ENCODE measurements around the gene ACSF2. TPM values are rescaled to one million over a fixed set of nuclear protein-coding genes. Genes with fewer than 3 reads are reported as not detected.

ACSF2 gene
- total and polyA plus RNA-seq, 2 of the 13 experiments (the other 11 are each of a cell fraction or from before 2014, with no cell fraction given): 87.3 to 109 TPM

DNA sequence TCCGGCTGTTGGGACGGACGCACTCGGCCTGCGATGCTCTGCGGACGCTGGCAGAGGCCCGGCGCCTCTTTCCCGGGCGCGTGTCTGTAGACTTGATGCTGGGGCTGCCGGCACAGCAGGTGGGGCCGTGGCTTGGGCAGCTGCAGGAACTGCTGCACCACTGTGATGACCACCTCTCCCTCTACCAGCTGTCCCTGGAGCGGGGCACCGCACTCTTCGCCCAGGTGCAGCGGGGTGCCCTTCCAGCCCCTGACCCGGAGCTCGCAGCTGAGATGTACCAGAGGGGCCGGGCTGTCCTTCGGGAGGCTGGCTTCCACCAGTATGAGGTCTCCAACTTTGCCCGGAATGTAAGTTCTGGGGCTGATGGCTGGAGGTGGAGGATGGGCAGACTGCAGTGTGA, 56.1 kb downstream of the ACSF2 start:
- whole genome bisulfite sequencing (ENCODE audit: low lambda C conversion rate): 86% methylated on average over 20 of the region's 23 CpGs
- peak; percentile 81; the same call in 1 of the 2 replicates for TF ChIP-seq ZNF572 (CRISPR knock-in tag; IDR thresholded peaks at IDR 0.05)
- TF ChIP-seq MTA3 (CRISPR knock-in tag; IDR thresholded peaks at IDR 0.05): 0 out of 2 replicates have a peak, but pooled peaks have one; percentile 9
- no peak for TF ChIP-seq FIP1L1 (IDR thresholded peaks at IDR 0.05; ENCODE audit: borderline replicate concordance, insufficient read depth, low read depth, low read length)
- 0 out of 2 replicates have a peak, but pooled peaks have one; percentile 0 for TF ChIP-seq MIXL1 (CRISPR knock-in tag; IDR thresholded peaks at IDR 0.05)
- TF ChIP-seq ZNF768 (CRISPR knock-in tag; IDR thresholded peaks at IDR 0.05): peak; percentile 27; the same call in 1 of the 2 replicates
- TF ChIP-seq, protein P1, sequence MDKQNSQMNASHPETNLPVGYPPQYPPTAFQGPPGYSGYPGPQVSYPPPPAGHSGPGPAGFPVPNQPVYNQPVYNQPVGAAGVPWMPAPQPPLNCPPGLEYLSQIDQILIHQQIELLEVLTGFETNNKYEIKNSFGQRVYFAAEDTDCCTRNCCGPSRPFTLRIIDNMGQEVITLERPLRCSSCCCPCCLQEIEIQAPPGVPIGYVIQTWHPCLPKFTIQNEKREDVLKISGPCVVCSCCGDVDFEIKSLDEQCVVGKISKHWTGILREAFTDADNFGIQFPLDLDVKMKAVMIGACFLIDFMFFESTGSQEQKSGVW (CRISPR knock-in tag; IDR thresholded peaks at IDR 0.05; ENCODE audit: borderline replicate concordance): no peak
- 0 out of 2 replicates have a peak, but pooled peaks have one; percentile 5 for TF ChIP-seq KDM3A (CRISPR knock-in tag; IDR thresholded peaks at IDR 0.05; ENCODE audit: low read depth)
- TF ChIP-seq TBX2 (CRISPR knock-in tag; IDR thresholded peaks at IDR 0.05; ENCODE audit: borderline replicate concordance): 0 out of 2 replicates have a peak, but pooled peaks have one; percentile 28
- TF ChIP-seq, protein P2, sequence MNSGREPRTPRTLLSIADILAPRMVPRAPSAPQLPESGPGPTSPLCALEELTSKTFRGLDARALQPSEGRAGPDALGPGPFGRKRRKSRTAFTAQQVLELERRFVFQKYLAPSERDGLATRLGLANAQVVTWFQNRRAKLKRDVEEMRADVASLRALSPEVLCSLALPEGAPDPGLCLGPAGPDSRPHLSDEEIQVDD (CRISPR knock-in tag; IDR thresholded peaks at IDR 0.05; ENCODE audit: borderline replicate concordance): peak; percentile 57; the same call in 1 of the 2 replicates
- TF ChIP-seq EEA1 (CRISPR knock-in tag; IDR thresholded peaks at IDR 0.05; ENCODE audit: borderline replicate concordance): 0 out of 2 replicates have a peak, but pooled peaks have one; percentile 36
- no peak for TF ChIP-seq ZNF616 (CRISPR knock-in tag; IDR thresholded peaks at IDR 0.05; ENCODE audit: low read depth)
- TF ChIP-seq AGO2 (optimal IDR thresholded peaks at IDR 0.05; ENCODE audit: low read depth, low read length): peak; percentile 45
- TF ChIP-seq PAX8 (CRISPR knock-in tag; IDR thresholded peaks at IDR 0.05; ENCODE audit: borderline replicate concordance): 0 out of 2 replicates have a peak, but pooled peaks have one; percentile 16
- TF ChIP-seq, protein P3, sequence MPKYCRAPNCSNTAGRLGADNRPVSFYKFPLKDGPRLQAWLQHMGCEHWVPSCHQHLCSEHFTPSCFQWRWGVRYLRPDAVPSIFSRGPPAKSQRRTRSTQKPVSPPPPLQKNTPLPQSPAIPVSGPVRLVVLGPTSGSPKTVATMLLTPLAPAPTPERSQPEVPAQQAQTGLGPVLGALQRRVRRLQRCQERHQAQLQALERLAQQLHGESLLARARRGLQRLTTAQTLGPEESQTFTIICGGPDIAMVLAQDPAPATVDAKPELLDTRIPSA (CRISPR knock-in tag; IDR thresholded peaks at IDR 0.05; ENCODE audit: borderline replicate concordance): peak; percentile 44; the same call in 1 of the 2 replicates
- no peak for TF ChIP-seq CCAR2 (optimal IDR thresholded peaks at IDR 0.05; ENCODE audit: low read depth, low read length)
- TF ChIP-seq ZNF552 (CRISPR knock-in tag; IDR thresholded peaks at IDR 0.05; ENCODE audit: borderline replicate concordance): peak; percentile 25; the same call in 1 of the 2 replicates
- 0 out of 2 replicates have a peak, but pooled peaks have one; percentile 7 for TF ChIP-seq RFXANK (CRISPR knock-in tag; IDR thresholded peaks at IDR 0.05)
- peak; percentile 31 for TF ChIP-seq HNRNPLL (IDR thresholded peaks at IDR 0.05; ENCODE audit: low read depth, low read length, poor library complexity, severe bottlenecking)
- TF ChIP-seq, protein P4, sequence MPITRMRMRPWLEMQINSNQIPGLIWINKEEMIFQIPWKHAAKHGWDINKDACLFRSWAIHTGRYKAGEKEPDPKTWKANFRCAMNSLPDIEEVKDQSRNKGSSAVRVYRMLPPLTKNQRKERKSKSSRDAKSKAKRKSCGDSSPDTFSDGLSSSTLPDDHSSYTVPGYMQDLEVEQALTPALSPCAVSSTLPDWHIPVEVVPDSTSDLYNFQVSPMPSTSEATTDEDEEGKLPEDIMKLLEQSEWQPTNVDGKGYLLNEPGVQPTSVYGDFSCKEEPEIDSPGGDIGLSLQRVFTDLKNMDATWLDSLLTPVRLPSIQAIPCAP (CRISPR knock-in tag; IDR thresholded peaks at IDR 0.05; ENCODE audit: low read depth): no peak
- peak; percentile 11 for TF ChIP-seq U2AF1 (optimal IDR thresholded peaks at IDR 0.05; ENCODE audit: low read depth, low read length)
- TF ChIP-seq RBFOX2 (IDR thresholded peaks at IDR 0.05; ENCODE audit: low read depth, low read length): peak; percentile 30; the same call in 1 of the 2 replicates
- TF ChIP-seq ZNF605 (CRISPR knock-in tag; IDR thresholded peaks at IDR 0.05): 0 out of 2 replicates have a peak, but pooled peaks have one; percentile 17

More for the DNA sequence above, 56.1 kb downstream of the ACSF2 start:
- Histone ChIP-seq H3K4me2 (ENCODE audit: low read depth, low read length) (no peak overlapping the region), H4K20me1 (ENCODE audit: insufficient read depth, low read length) (peaks cover 4% of the 10 kb centered on the region; the same call in 1 of the 2 replicates), H3K36me3 (replicated peaks in 1 of 2; ENCODE audit: control insufficient read depth in 1 of 2, insufficient read depth in 2 of 2, low read length in 2 of 2) (peaks cover 9 to 19% of the 10 kb centered on the region in 2 experiments; a peak in 4 of 5 replicates), H3K79me2 (ENCODE audit: insufficient read depth, low read length) (peaks cover 3% of the 10 kb centered on the region), H3K27me3 (ENCODE audit: control insufficient read depth in 1 of 2, insufficient read depth in 2 of 2, low read length in 2 of 2) (no peaks in the 10 kb centered on the region), H3K4me1 (ENCODE audit: insufficient read depth, low read length) (peaks cover 32% of the 10 kb centered on the region), H3K9me3 (ENCODE audit: low read length) (no peaks in the 10 kb centered on the region), H3K4me3 (replicated peaks in 1 of 3; ENCODE audit: insufficient read depth in 1 of 3, low read depth in 2 of 3, low read length in 3 of 3) (no peak overlapping the region), H2AFZ (ENCODE audit: low read length) (no peak overlapping the region), H3K9ac (ENCODE audit: insufficient read depth, low read depth, low read length) (no peak overlapping the region), H3K27ac (ENCODE audit: extremely low read length, insufficient read depth, low read length) (no peak overlapping the region)
- intact Hi-C loops (cut with micrococcal nuclease; ENCODE audit: unreplicated experiment): loop anchor here (1.0 kb wide), 5 partner anchors 19 to 211 kb away; partner anchors contain the start of gene SPATA20
- DNase-seq (ENCODE audit: low spot score) (no peak), FAIRE-seq (no peak), ATAC-seq (no peak)
- in situ Hi-C loops (cut with HindIII; ENCODE audit: extremely low pct_ligation_motif_present, low pct_unique_long_range_greater_than_20kb): loop anchor here (5.0 kb wide), 2 partner anchors 145 to 215 kb away; no protein-coding TSS in a partner anchor
- BruUV-seq (replicated peaks): no TSS peak
- ChIA-PET CTCF (ENCODE audit: low intra/inter-chr PET ratio, low total read pairs) (interaction anchor here (1.3 to 2.8 kb wide), 5 partner anchors 19 to 146 kb away, joined by 4 to 16 read pairs (median 7); partner anchors contain the start of gene LRRC59), POLR2A (interaction anchor here (0.5 kb wide), 1 partner anchor 222 kb away, joined by 3 read pairs; no protein-coding TSS in a partner anchor)

All from HepG2 (cell line).